B cell (primary cell): ENCODE measurements around the gene SNRK. TPM values are rescaled to one million over a fixed set of nuclear protein-coding genes. Genes with fewer than 3 reads are reported as not detected.

ENCODE experiments used
- ATAC-seq: fragments of 200-7000 bp; cut with Tn5 transposase; one replicate; pipeline ENCODE4 v1.10.0; 2021; ENCODE audit warnings: low read depth, mild to moderate bottlenecking, moderate number of reproducible peaks, moderate library complexity
- CTCF ChIA-PET: fragments of 350-600 bp; sonication (Branson Sonifier 250); formaldehyde crosslinking; loops from one replicate; lab custom pipeline; 2021; ENCODE audit warnings: antibody characterized with exemption, inconsistent platforms; lab: Charles Lee
- POLR2A ChIA-PET: fragments of 350-600 bp; sonication (Branson Sonifier 250); formaldehyde crosslinking; loops from one replicate; lab custom pipeline; 2021; ENCODE audit warnings: antibody characterized with exemption; lab: Charles Lee
- DNase-seq: peaks from one replicate; pipeline ENCODE4 v3.0.0; 2013
- H2AFZ ChIP-seq: 2 replicates; pipeline ENCODE4 v1.6.1; 2012; ENCODE audit warnings: mild to moderate bottlenecking, low read depth, low read length; ENCODE audit not compliant: insufficient read depth, poor library complexity, severe bottlenecking
- H3K27ac ChIP-seq, 2 donors: 1 replicate in 1 of 2; 2 replicates in 1 of 2; pipeline ENCODE4 v1.5.1; 2012 to 2013; ENCODE audit warnings: low read length in 2 of 2, mild to moderate bottlenecking in 2 of 2, moderate library complexity in 1 of 2
- H3K27me3 ChIP-seq, 4 experiments: fragments of 200-600 bp in 1 of 4; sonication (generic) in 1 of 4; replicated peaks in 1 of 4; 1 replicate in 2 of 4; 2 replicates in 2 of 4; pipeline versions ENCODE4 v1.6.1 to v1.7.0; 2013 to 2016; ENCODE audit warnings: low read length in 3 of 4, mild to moderate bottlenecking in 2 of 4, mixed read lengths in 1 of 4, moderate library complexity in 1 of 4; ENCODE audit not compliant: insufficient read depth in 4 of 4, control insufficient read depth in 3 of 4; ENCODE audit errors: control extremely low read depth in 1 of 4
- H3K36me3 ChIP-seq, 2 experiments: replicated peaks in 1 of 2; 1 replicate in 1 of 2; 2 replicates in 1 of 2; pipeline versions ENCODE4 v1.6.1 to v1.7.1; 2013; ENCODE audit warnings: low read length in 1 of 2; ENCODE audit not compliant: insufficient read depth in 2 of 2, control insufficient read depth in 1 of 2; ENCODE audit errors: control extremely low read depth in 1 of 2, extremely low read depth in 1 of 2
- H3K4me1 ChIP-seq, 2 donors: fragments of 200-600 bp in 1 of 2; sonication (generic) in 1 of 2; 1 replicate in 1 of 2; 2 replicates in 1 of 2; pipeline versions ENCODE4 v1.5.1 to v1.6.1; 2013 to 2017; ENCODE audit warnings: low read length in 2 of 2; ENCODE audit not compliant: control insufficient read depth in 2 of 2, insufficient read depth in 2 of 2
- H3K4me2 ChIP-seq: replicated peaks from 2 replicates; pipeline ENCODE3; 2012; ENCODE audit warnings: mild to moderate bottlenecking, low read depth, low read length; ENCODE audit not compliant: poor library complexity, severe bottlenecking
- H3K4me3 ChIP-seq, 5 experiments: fragments of 200-600 bp in 1 of 5; sonication (generic) in 1 of 5; 1 replicate in 3 of 5; 2 replicates in 2 of 5; pipeline versions ENCODE4 v1.5.1 to v1.7.0; 2011 to 2016; ENCODE audit warnings: low read length in 4 of 5, mild to moderate bottlenecking in 4 of 5, low read depth in 2 of 5, control low read depth in 1 of 5, moderate library complexity in 1 of 5; ENCODE audit not compliant: insufficient read depth in 1 of 5; ENCODE audit errors: control extremely low read depth in 1 of 5, extremely low read depth in 1 of 5
- H3K79me2 ChIP-seq: fragments of 200-600 bp; sonication (generic); one replicate; pipeline ENCODE4 v1.6.0; 2016; ENCODE audit warnings: low read length; ENCODE audit not compliant: control insufficient read depth, insufficient read depth
- H3K9ac ChIP-seq: fragments of 200-600 bp; sonication (generic); 2 replicates; pipeline ENCODE4 v1.6.1; 2017; ENCODE audit warnings: mild to moderate bottlenecking, low read length, moderate library complexity
- H3K9me3 ChIP-seq, 3 donors: one replicate each; pipeline versions ENCODE4 v1.6.1 to v1.7.1; 2013; ENCODE audit warnings: low read length in 2 of 3; ENCODE audit not compliant: control insufficient read depth in 2 of 3, insufficient read depth in 1 of 3; ENCODE audit errors: control extremely low read depth in 1 of 3
- H4K20me1 ChIP-seq: 2 replicates; pipeline ENCODE4 v1.6.0; 2012; ENCODE audit warnings: mild to moderate bottlenecking, low read length; ENCODE audit not compliant: insufficient read depth, control insufficient read depth, poor library complexity, severe bottlenecking
- H3K27ac Mint-ChIP-seq: one replicate; pipeline ENCODE4 v1.8.0; 2021; ENCODE audit warnings: mixed read lengths
- H3K27me3 Mint-ChIP-seq: one replicate; pipeline ENCODE4 v1.8.0; 2021; ENCODE audit warnings: mixed read lengths
- H3K4me1 Mint-ChIP-seq: one replicate; pipeline ENCODE4 v1.8.0; 2021; ENCODE audit warnings: mixed read lengths
- H3K4me3 Mint-ChIP-seq: one replicate; pipeline ENCODE4 v1.8.0; 2021; ENCODE audit warnings: mixed read lengths
- H3K9me3 Mint-ChIP-seq: one replicate; pipeline ENCODE4 v1.8.0; 2022; ENCODE audit warnings: mixed read lengths; ENCODE audit not compliant: insufficient read depth
- EZH2 ChIP-seq: IDR thresholded peaks from 2 replicates; pipeline ENCODE4 v1.6.1; 2012; ENCODE audit warnings: borderline replicate concordance, low read depth, mild to moderate bottlenecking, moderate library complexity, low read length; ENCODE audit not compliant: insufficient read depth, poor library complexity, severe bottlenecking
- WGBS: methylation state at CpG from one replicate; pipeline ENCODE4 v1.1.5; 2013; ENCODE audit warnings: missing lambda C conversion rate; ENCODE audit not compliant: insufficient coverage; 5-methylcytosine and 5-hydroxymethylcytosine counted together
- intact Hi-C: fragments of 100-400 bp; cut with micrococcal nuclease; formaldehyde crosslinking; loops from one replicate; pipeline ENCODE4 v1.10.0; 2022
- polyA plus RNA-seq: library from polyadenylated mRNA; depleted of rRNA; stranded (reverse); fragments of >200 nt; gene quantifications from 2 replicates; pipeline ENCODE4 v1.2.3, GENCODE V29; 2012
- total RNA-seq, 2 donors: library from RNA; stranded (reverse); fragments of 120-200 nt in 1 of 2; gene quantifications; 1 replicate in 1 of 2; 2 replicates in 1 of 2; pipeline versions ENCODE4 v1.2.3 to v1.2.4, GENCODE V29; 2013 to 2022
- TF ChIP-seq, protein P1 (sequence below): fragments of 200-600 bp; IDR thresholded peaks from one replicate; pipeline ENCODE4 v1.8.0; 2022; ENCODE audit warnings: antibody characterized with exemption, mild to moderate bottlenecking

Gene SNRK
- total and polyA plus RNA-seq, 2 donors (not counting 1 experiment from before 2014, with no cell fraction given): 17.8 to 46.7 TPM

GRCh38 chr3:43253294-43253693 lies 33.0 kb upstream of the SNRK start:
- POLR2A ChIA-PET: no interaction called here
- peaks cover 2 to 17% of the 10 kb centered on the region in 2 donors for H3K4me1 ChIP-seq
- Mint-ChIP-seq H3K27ac (no peak overlapping the region), H3K27me3 (peaks cover 14% of the 10 kb centered on the region), H3K4me3 (no peak overlapping the region), H3K9me3 (no peaks in the 10 kb centered on the region), H3K4me1 (peaks cover 27% of the 10 kb centered on the region)
- no peak overlapping the region for H2AFZ ChIP-seq
- no peak overlapping the region for H3K9ac ChIP-seq
- intact Hi-C loops: no loop called here
- H3K36me3 ChIP-seq: no peaks in the 10 kb centered on the region
- no peak for DNase-seq
- H3K9me3 ChIP-seq: no peaks in the 10 kb centered on the region
- WGBS: 98% methylated on average over 4 of the region's 4 CpGs
- no peak overlapping the region for H3K27ac ChIP-seq
- H3K79me2 ChIP-seq: no peaks in the 10 kb centered on the region
- no peaks in the 10 kb centered on the region for H3K27me3 ChIP-seq
- H4K20me1 ChIP-seq: no peaks in the 10 kb centered on the region
- ATAC-seq: no peak
- CTCF ChIA-PET: no interaction called here
- TF ChIP-seq, protein P1, sequence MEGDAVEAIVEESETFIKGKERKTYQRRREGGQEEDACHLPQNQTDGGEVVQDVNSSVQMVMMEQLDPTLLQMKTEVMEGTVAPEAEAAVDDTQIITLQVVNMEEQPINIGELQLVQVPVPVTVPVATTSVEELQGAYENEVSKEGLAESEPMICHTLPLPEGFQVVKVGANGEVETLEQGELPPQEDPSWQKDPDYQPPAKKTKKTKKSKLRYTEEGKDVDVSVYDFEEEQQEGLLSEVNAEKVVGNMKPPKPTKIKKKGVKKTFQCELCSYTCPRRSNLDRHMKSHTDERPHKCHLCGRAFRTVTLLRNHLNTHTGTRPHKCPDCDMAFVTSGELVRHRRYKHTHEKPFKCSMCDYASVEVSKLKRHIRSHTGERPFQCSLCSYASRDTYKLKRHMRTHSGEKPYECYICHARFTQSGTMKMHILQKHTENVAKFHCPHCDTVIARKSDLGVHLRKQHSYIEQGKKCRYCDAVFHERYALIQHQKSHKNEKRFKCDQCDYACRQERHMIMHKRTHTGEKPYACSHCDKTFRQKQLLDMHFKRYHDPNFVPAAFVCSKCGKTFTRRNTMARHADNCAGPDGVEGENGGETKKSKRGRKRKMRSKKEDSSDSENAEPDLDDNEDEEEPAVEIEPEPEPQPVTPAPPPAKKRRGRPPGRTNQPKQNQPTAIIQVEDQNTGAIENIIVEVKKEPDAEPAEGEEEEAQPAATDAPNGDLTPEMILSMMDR: no peak
- TF ChIP-seq EZH2: no peak
- no peak overlapping the region for H3K4me2 ChIP-seq
- H3K4me3 ChIP-seq: no peak overlapping the region

- Mint-ChIP-seq H3K27ac (no peak overlapping the region), H3K27me3 (peaks cover 14% of the 10 kb centered on the region), H3K4me1 (peaks cover 31% of the 10 kb centered on the region), H3K4me3 (no peak overlapping the region), H3K9me3 (no peaks in the 10 kb centered on the region)
- DNase-seq: no peak
- no peak overlapping the region for H2AFZ ChIP-seq
- peaks cover 0 to 20% of the 10 kb centered on the region in 2 donors for H3K4me1 ChIP-seq
- no peak overlapping the region for H3K9ac ChIP-seq
- TF ChIP-seq, protein P1: no peak
- TF ChIP-seq EZH2: no peak
- H3K4me3 ChIP-seq: no peak overlapping the region
- H3K36me3 ChIP-seq: no peaks in the 10 kb centered on the region
- ChIA-PET POLR2A (no interaction called here), CTCF (no interaction called here)
- no CpG with 5 or more reads among the region's 1 CpG for WGBS
- H3K27me3 ChIP-seq: no peaks in the 10 kb centered on the region
- no peaks in the 10 kb centered on the region for H3K79me2 ChIP-seq
- no peak overlapping the region for H3K27ac ChIP-seq
- no peaks in the 10 kb centered on the region for H4K20me1 ChIP-seq
- no peaks in the 10 kb centered on the region for H3K9me3 ChIP-seq
- H3K4me2 ChIP-seq: no peak overlapping the region
- ATAC-seq: no peak
- intact Hi-C loops: no loop called here
Observed at GRCh38 chr3:43254125-43254524, 32.2 kb upstream of the SNRK start.
